ENCODE measurements around the gene KRT12.

KRT12 gene

GRCh38 chr17:40866838-40867237, at the start of gene KRT12:
Gene KRT12, minus strand, starts transcription at chr17:40867223. Its CDS starts 37 bp downstream, at chr17:40867186.
- DNase-seq (ENCODE audit: low read depth in 1 of 2, low spot score in 1 of 2): no peak

GRCh38 chr17:40916366-40916765, 49.3 kb upstream of the KRT12 start:
- DNase-seq (ENCODE audit: low read depth in 1 of 2, low spot score in 1 of 2): no peak

GRCh38 chr17:40915721-40916256, 48.8 kb upstream of the KRT12 start:
- no peak for DNase-seq (ENCODE audit: low read depth in 1 of 2, low spot score in 1 of 2)

GRCh38 chr17:40915199-40915661, 48.2 kb upstream of the KRT12 start:
- no peak for DNase-seq (ENCODE audit: low read depth in 1 of 2, low spot score in 1 of 2)

GRCh38 chr17:40914075-40914855, 47.2 kb upstream of the KRT12 start:
- DNase-seq (ENCODE audit: low read depth in 1 of 2, low spot score in 1 of 2): no peak

- DNase-seq (ENCODE audit: low read depth in 1 of 2, low spot score in 1 of 2): no peak
Measured at GRCh38 chr17:40912486-40913210, 45.6 kb upstream of the KRT12 start.

GRCh38 chr17:40910441-40910841, 43.4 kb upstream of the KRT12 start:
- DNase-seq (ENCODE audit: low read depth in 1 of 2, low spot score in 1 of 2): no peak

- no peak for DNase-seq (ENCODE audit: low read depth in 1 of 2, low spot score in 1 of 2)
Measured at GRCh38 chr17:40909755-40910154, 42.7 kb upstream of the KRT12 start.

- peak; percentile 15 to 43 for DNase-seq (ENCODE audit: low read depth in 1 of 2, low spot score in 1 of 2)
Measured at GRCh38 chr17:40909351-40909750, 42.3 kb upstream of the KRT12 start.

GRCh38 chr17:40906613-40907012, 39.6 kb upstream of the KRT12 start:
- no peak for DNase-seq (ENCODE audit: low read depth in 1 of 2, low spot score in 1 of 2)

GRCh38 chr17:40905370-40905769, 38.3 kb upstream of the KRT12 start:
- no peak for DNase-seq (ENCODE audit: low read depth in 1 of 2, low spot score in 1 of 2)

GRCh38 chr17:40903129-40903847, 36.3 kb upstream of the KRT12 start:
- no peak for DNase-seq (ENCODE audit: low read depth in 1 of 2, low spot score in 1 of 2)

GRCh38 chr17:40902498-40902897, 35.5 kb upstream of the KRT12 start:
- DNase-seq (ENCODE audit: low read depth in 1 of 2, low spot score in 1 of 2): no peak

- DNase-seq (ENCODE audit: low read depth in 1 of 2, low spot score in 1 of 2): no peak
Measured at GRCh38 chr17:40901981-40902474, 35.0 kb upstream of the KRT12 start.

GRCh38 chr17:40900809-40901356, 33.9 kb upstream of the KRT12 start:
- no peak for DNase-seq (ENCODE audit: low read depth in 1 of 2, low spot score in 1 of 2)

GRCh38 chr17:40896916-40897455, 30.0 kb upstream of the KRT12 start:
- no peak for DNase-seq (ENCODE audit: low read depth in 1 of 2, low spot score in 1 of 2)

GRCh38 chr17:40895106-40895730, 28.2 kb upstream of the KRT12 start:
- no peak for DNase-seq (ENCODE audit: low read depth in 1 of 2, low spot score in 1 of 2)

- no peak for DNase-seq (ENCODE audit: low read depth in 1 of 2, low spot score in 1 of 2)
Measured at GRCh38 chr17:40888196-40888720, 21.2 kb upstream of the KRT12 start.

- no peak for DNase-seq (ENCODE audit: low read depth in 1 of 2, low spot score in 1 of 2)
Measured at GRCh38 chr17:40886090-40886489, 19.1 kb upstream of the KRT12 start.

All from activated T-helper 1 cell treated with anti-CD3 and anti-CD28 coated beads, Interleukin-2, amount 50 U/mL, for 16 hours (primary cell).